ENCODE results near the gene C1orf232. TPM values are rescaled to one million over a fixed set of nuclear protein-coding genes. Genes with fewer than 3 reads are reported as not detected.

Gene C1orf232
- total and polyA plus RNA-seq, 9 of the 15 experiments (the other 6 are each of a cell fraction or from before 2014, with no cell fraction given) = not detected

- Histone ChIP-seq H3K79me2 (ENCODE audit: control insufficient read depth, insufficient read depth, low read length) (peaks cover 17% of the 10 kb centered on the region), H3K27ac (ENCODE audit: extremely low read depth, low read depth, low read length) (peak overlapping the region; percentile 29), H3K4me1 (replicated peaks in 1 of 2; ENCODE audit: control insufficient read depth in 2 of 2, insufficient read depth in 2 of 2, low read length in 2 of 2) (peaks cover 33 to 52% of the 10 kb centered on the region in 2 experiments), H3K9ac (ENCODE audit: insufficient read depth in 1 of 2, low read depth in 2 of 2, low read length in 2 of 2) (peak overlapping the region; percentile 23 to 32; a peak in 2 of 4 replicates), H3K4me3 (no peak overlapping the region), H3K4me2 (ENCODE audit: insufficient read depth, low read length) (no peak overlapping the region), H2AFZ (ENCODE audit: low read depth, low read length) (peak overlapping the region; percentile 68), H3K9me1 (ENCODE audit: control insufficient read depth, insufficient read depth, low read length) (no peaks in the 10 kb centered on the region), H3K9me3 (replicated peaks; ENCODE audit: control insufficient read depth, insufficient read depth, low read depth, low read length) (no peaks in the 10 kb centered on the region), H3K36me3 (ENCODE audit: control insufficient read depth, insufficient read depth, low read length) (no peaks in the 10 kb centered on the region), H4K20me1 (replicated peaks; ENCODE audit: control insufficient read depth, insufficient read depth, low read length) (no peaks in the 10 kb centered on the region), H3K27me3 (ENCODE audit: control insufficient read depth in 2 of 2, insufficient read depth in 2 of 2, low read length in 2 of 2) (no peaks in the 10 kb centered on the region)
- 46% methylated on average over 1 of the region's 1 CpG for WGBS (ENCODE audit: insufficient coverage, low coverage, missing lambda C conversion rate)
- intact Hi-C loops (cut with micrococcal nuclease) = no loop called here
- DNase-seq (ENCODE audit: extremely low read depth in 1 of 4, low spot score in 3 of 4) = no peak
- no TSS peak for BruUV-seq (replicated peaks)
- in situ Hi-C loops (cut with MboI) = no loop called here
- CTCF ChIA-PET (ENCODE audit: low intra/inter-chr PET ratio) = no interaction called here
- ATAC-seq = no peak
- POLR2A ChIA-PET = interaction anchor here (0.6 to 13.3 kb wide), 6 partner anchors 9 to 1136 kb away, joined by 3 to 237 read pairs (median 4); no protein-coding TSS in a partner anchor
- TF ChIP-seq L3MBTL2 (IDR thresholded peaks at IDR 0.05) (0 out of 2 replicates have a peak, but pooled peaks have one; percentile 15), ETV5 (CRISPR knock-in tag; IDR thresholded peaks at IDR 0.05; ENCODE audit: low read depth) (no peak), NR2C1 (IDR thresholded peaks at IDR 0.05) (no peak), NR2C1 (tag; IDR thresholded peaks at IDR 0.05) (peak; percentile 14; the same call in 1 of the 2 replicates), MEF2D (tag; conservative IDR thresholded peaks at IDR 0.05; ENCODE audit: low read depth) (0 out of 2 replicates have a peak, but pooled peaks have one; percentile 26), ZNF592 (IDR thresholded peaks at IDR 0.05) (peak; percentile 67), ZNF766 (CRISPR knock-in tag; conservative IDR thresholded peaks at IDR 0.05) (peak; percentile 35; the same call in 1 of the 2 replicates), ZBTB12 (CRISPR knock-in tag; IDR thresholded peaks at IDR 0.05) (no peak), HIVEP1 (CRISPR knock-in tag; IDR thresholded peaks at IDR 0.05) (0 out of 2 replicates have a peak, but pooled peaks have one; percentile 56)
- no peak for FAIRE-seq
Observed at GRCh38 chr1:26130695-26131094, 38.1 kb downstream of the C1orf232 start.
